Caco-2 (cell line): ENCODE data around the gene TM4SF5. TPM values are rescaled to one million over a fixed set of nuclear protein-coding genes. Genes with fewer than 3 reads are reported as not detected.

Source experiments
- BruUV-seq: library from RNA; stranded (reverse); fragments of 400-500 nt; replicated peaks from 2 replicates; lab custom pipeline; 2021; lab: Mats Ljungman, UMichigan
- CTCF ChIA-PET: fragments of 300-600 bp; sonication (Branson Sonifier 250); formaldehyde crosslinking; loops from one replicate; lab custom pipeline; 2022; ENCODE audit warnings: antibody characterized with exemption; lab: Charles Lee
- POLR2A ChIA-PET: fragments of 300-600 bp; sonication (Branson Sonifier 250); formaldehyde crosslinking; loops from one replicate; lab custom pipeline; 2022; ENCODE audit warnings: antibody characterized with exemption; lab: Charles Lee
- DNase-seq, 2 experiments: peaks; one replicate each; pipeline versions ENCODE4 v3.0.0 to v3.0.0-alpha.2; 2020 to 2022
- H3K27me3 ChIP-seq: replicated peaks from 2 replicates; pipeline ENCODE4 v1.6.0; 2011; ENCODE audit warnings: low read length; ENCODE audit not compliant: control insufficient read depth, insufficient read depth
- H3K36me3 ChIP-seq: 2 replicates; pipeline ENCODE4 v1.5.1; 2011; ENCODE audit warnings: low read length; ENCODE audit not compliant: control insufficient read depth, insufficient read depth
- H3K4me1 ChIP-seq: fragments of 250-450 bp; sonication (Bioruptor Pico); 2 replicates; pipeline ENCODE4 v1.5.1; 2020; ENCODE audit warnings: mild to moderate bottlenecking
- H3K4me3 ChIP-seq: 2 replicates; pipeline ENCODE4 v1.5.1; 2011; ENCODE audit warnings: low read depth, mild to moderate bottlenecking, control low read depth, low read length
- H3K9me3 ChIP-seq: fragments of 250-450 bp; sonication (Bioruptor Pico); 2 replicates; pipeline ENCODE4 v1.5.1; 2020; ENCODE audit warnings: mild to moderate bottlenecking, moderate library complexity
- H3K27ac Mint-ChIP-seq: one replicate; pipeline ENCODE4 v1.8.0; 2022; ENCODE audit warnings: mixed read lengths; ENCODE audit not compliant: unreplicated experiment
- H3K27me3 Mint-ChIP-seq: one replicate; pipeline ENCODE4 v1.8.0; 2022; ENCODE audit warnings: mixed read lengths; ENCODE audit not compliant: insufficient read depth, unreplicated experiment
- H3K36me3 Mint-ChIP-seq: one replicate; pipeline ENCODE4 v1.8.0; 2022; ENCODE audit warnings: mild to moderate bottlenecking, mixed read lengths; ENCODE audit not compliant: insufficient read depth, unreplicated experiment
- H3K4me1 Mint-ChIP-seq: one replicate; pipeline ENCODE4 v1.8.0; 2022; ENCODE audit warnings: low read depth, mixed read lengths; ENCODE audit not compliant: unreplicated experiment
- H3K4me3 Mint-ChIP-seq: one replicate; pipeline ENCODE4 v1.8.0; 2022; ENCODE audit warnings: mild to moderate bottlenecking, moderate library complexity, mixed read lengths; ENCODE audit not compliant: unreplicated experiment
- H3K9me3 Mint-ChIP-seq: one replicate; pipeline ENCODE4 v1.8.0; 2022; ENCODE audit warnings: mixed read lengths; ENCODE audit not compliant: unreplicated experiment
- intact Hi-C: fragments of 100-400 bp; cut with micrococcal nuclease; formaldehyde crosslinking; loops from one replicate; pipeline ENCODE4 v1.10.0; 2022; ENCODE audit not compliant: unreplicated experiment
- total RNA-seq: library from RNA; stranded (reverse); gene quantifications from 2 replicates; pipeline ENCODE4 v1.2.3, GENCODE V29; 2022
- TF ChIP-seq, protein P1 (sequence below), 2 experiments: fragments of 200-600 bp in 1 of 2; IDR thresholded peaks; 1 replicate in 1 of 2; 2 replicates in 1 of 2; pipeline versions ENCODE4 v1.5.1 to v1.8.0; 2011 to 2022; ENCODE audit warnings: antibody characterized with exemption in 1 of 2, control low read depth in 1 of 2, inconsistent platforms in 1 of 2, low read depth in 1 of 2, low read length in 1 of 2, mild to moderate bottlenecking in 1 of 2, moderate library complexity in 1 of 2; ENCODE audit not compliant: insufficient read depth in 1 of 2, severe bottlenecking in 1 of 2, unreplicated experiment in 1 of 2

The TM4SF5 gene
- total RNA-seq, 1 experiment from 2014 or later = 9.9 TPM

DNA sequence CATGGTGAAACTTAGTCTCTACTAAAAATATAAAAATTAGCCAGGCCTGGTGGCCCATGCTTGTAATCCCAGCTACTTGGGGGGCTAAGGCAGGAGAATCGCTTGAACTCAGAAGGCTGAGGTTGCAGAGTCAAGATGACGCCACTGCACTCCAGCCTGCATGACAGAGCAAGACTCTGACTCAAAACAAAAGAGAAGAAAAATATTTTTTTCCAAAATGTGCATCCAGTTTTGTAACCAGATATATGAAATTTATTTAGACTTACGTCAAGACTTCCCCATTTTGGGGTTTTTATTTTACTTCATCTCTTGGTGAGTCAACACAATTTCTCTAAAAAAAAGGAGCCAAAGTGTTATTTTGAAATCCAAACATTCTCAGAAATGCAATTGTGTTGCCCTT lies 5.5 kb upstream of the TM4SF5 start:
- Mint-ChIP-seq H3K36me3 (no peaks in the 10 kb centered on the region), H3K9me3 (no peaks in the 10 kb centered on the region), H3K27me3 (no peaks in the 10 kb centered on the region), H3K27ac (no peak overlapping the region), H3K4me3 (no peak overlapping the region), H3K4me1 (no peaks in the 10 kb centered on the region)
- Histone ChIP-seq H3K27me3 (no peaks in the 10 kb centered on the region), H3K9me3 (no peaks in the 10 kb centered on the region), H3K4me3 (no peak overlapping the region), H3K36me3 (no peaks in the 10 kb centered on the region), H3K4me1 (peaks cover 2% of the 10 kb centered on the region)
- no TSS peak for BruUV-seq
- no peak for DNase-seq
- TF ChIP-seq, protein P1, sequence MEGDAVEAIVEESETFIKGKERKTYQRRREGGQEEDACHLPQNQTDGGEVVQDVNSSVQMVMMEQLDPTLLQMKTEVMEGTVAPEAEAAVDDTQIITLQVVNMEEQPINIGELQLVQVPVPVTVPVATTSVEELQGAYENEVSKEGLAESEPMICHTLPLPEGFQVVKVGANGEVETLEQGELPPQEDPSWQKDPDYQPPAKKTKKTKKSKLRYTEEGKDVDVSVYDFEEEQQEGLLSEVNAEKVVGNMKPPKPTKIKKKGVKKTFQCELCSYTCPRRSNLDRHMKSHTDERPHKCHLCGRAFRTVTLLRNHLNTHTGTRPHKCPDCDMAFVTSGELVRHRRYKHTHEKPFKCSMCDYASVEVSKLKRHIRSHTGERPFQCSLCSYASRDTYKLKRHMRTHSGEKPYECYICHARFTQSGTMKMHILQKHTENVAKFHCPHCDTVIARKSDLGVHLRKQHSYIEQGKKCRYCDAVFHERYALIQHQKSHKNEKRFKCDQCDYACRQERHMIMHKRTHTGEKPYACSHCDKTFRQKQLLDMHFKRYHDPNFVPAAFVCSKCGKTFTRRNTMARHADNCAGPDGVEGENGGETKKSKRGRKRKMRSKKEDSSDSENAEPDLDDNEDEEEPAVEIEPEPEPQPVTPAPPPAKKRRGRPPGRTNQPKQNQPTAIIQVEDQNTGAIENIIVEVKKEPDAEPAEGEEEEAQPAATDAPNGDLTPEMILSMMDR (IDR thresholded peaks at IDR 0.05; ENCODE audit: insufficient read depth in 1 of 2, low read depth in 1 of 2, low read length in 1 of 2, severe bottlenecking in 1 of 2, unreplicated experiment in 1 of 2) = no peak
- intact Hi-C loops = no loop called here
- POLR2A ChIA-PET = no interaction called here
- CTCF ChIA-PET = no interaction called here

DNA sequence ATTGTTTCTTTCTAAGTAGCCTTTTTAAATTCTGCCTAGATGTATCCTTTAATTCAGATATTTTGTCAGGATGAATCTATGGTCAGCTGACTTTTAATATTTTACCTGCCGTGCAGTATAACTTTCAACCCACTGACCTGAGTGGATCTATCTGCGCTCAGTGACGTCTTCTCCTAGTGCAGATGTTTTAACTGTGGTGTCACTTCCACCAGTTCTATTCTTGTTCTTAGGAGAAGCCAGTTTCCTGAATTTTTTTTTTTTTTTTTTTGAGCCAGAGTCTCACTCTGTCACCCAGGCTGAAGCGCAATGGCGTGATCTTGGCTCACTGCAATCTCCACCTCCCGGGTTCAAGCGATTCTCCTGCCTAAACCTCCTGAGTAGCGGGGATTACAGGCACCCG lies 5.0 kb upstream of the TM4SF5 start:
- ChIA-PET POLR2A (no interaction called here), CTCF (no interaction called here)
- H3K27ac Mint-ChIP-seq = no peak overlapping the region
- Histone ChIP-seq H3K4me1 (peaks cover 6% of the 10 kb centered on the region), H3K27me3 (no peaks in the 10 kb centered on the region), H3K36me3 (no peaks in the 10 kb centered on the region), H3K9me3 (no peaks in the 10 kb centered on the region), H3K4me3 (no peak overlapping the region)
- TF ChIP-seq, protein P1 (IDR thresholded peaks at IDR 0.05; ENCODE audit: insufficient read depth in 1 of 2, low read depth in 1 of 2, low read length in 1 of 2, severe bottlenecking in 1 of 2, unreplicated experiment in 1 of 2) = no peak
- no peaks in the 10 kb centered on the region for H3K36me3 Mint-ChIP-seq
- H3K27me3 Mint-ChIP-seq = no peaks in the 10 kb centered on the region
- no peaks in the 10 kb centered on the region for H3K9me3 Mint-ChIP-seq
- no TSS peak for BruUV-seq
- DNase-seq = no peak
- no peak overlapping the region for H3K4me3 Mint-ChIP-seq
- intact Hi-C loops = no loop called here
- peaks cover 3% of the 10 kb centered on the region for H3K4me1 Mint-ChIP-seq

DNA sequence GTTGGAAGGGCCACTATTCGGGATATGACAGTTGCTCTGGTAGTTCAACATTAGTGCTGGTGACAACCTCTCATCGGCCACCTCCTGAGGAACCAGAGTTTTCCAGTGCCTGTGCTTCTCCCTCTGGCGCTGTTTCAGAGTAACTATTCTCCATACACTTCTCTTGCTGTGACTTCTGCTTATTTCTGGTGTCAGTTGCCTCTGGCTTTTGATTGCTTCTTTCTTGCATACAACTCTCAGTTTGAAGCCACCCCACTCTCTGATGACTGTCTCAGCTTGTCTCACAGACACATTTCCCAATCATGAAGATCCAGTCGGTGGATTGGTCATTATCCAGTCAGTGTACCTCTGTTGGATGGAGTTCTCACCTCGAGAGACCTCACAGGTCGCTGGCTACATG lies 3.4 kb upstream of the TM4SF5 start:
- H3K4me1 Mint-ChIP-seq = peaks cover 10% of the 10 kb centered on the region
- no peaks in the 10 kb centered on the region for H3K27me3 ChIP-seq
- H3K27me3 Mint-ChIP-seq = no peaks in the 10 kb centered on the region
- H3K27ac Mint-ChIP-seq = no peak overlapping the region
- ChIA-PET POLR2A (no interaction called here), CTCF (no interaction called here)
- intact Hi-C loops = no loop called here
- no peaks in the 10 kb centered on the region for H3K36me3 Mint-ChIP-seq
- DNase-seq = no peak
- no peaks in the 10 kb centered on the region for H3K9me3 Mint-ChIP-seq
- peaks cover 11% of the 10 kb centered on the region for H3K4me1 ChIP-seq
- H3K4me3 ChIP-seq = no peak overlapping the region
- BruUV-seq = no TSS peak
- no peaks in the 10 kb centered on the region for H3K9me3 ChIP-seq
- no peak overlapping the region for H3K4me3 Mint-ChIP-seq
- TF ChIP-seq, protein P1 (IDR thresholded peaks at IDR 0.05; ENCODE audit: insufficient read depth in 1 of 2, low read depth in 1 of 2, low read length in 1 of 2, severe bottlenecking in 1 of 2, unreplicated experiment in 1 of 2) = no peak
- H3K36me3 ChIP-seq = no peaks in the 10 kb centered on the region
